HG03139 (cell line): ENCODE results near the gene TUBA4B.
A peak's percentile ranks its signal among the peaks of the same experiment; 100 is the strongest.
"Not testable (repeated sequence)": the region's sequence is repeated elsewhere in the genome, so short reads cannot be mapped to it uniquely, and the experiment has no call there.

ENCODE experiments used
- ATAC-seq: cut with Tn5 transposase; IDR thresholded peaks from one replicate; pipeline ENCODE4 v1.9.1; 2021; ENCODE audit not compliant: unreplicated experiment

The TUBA4B gene

DNA sequence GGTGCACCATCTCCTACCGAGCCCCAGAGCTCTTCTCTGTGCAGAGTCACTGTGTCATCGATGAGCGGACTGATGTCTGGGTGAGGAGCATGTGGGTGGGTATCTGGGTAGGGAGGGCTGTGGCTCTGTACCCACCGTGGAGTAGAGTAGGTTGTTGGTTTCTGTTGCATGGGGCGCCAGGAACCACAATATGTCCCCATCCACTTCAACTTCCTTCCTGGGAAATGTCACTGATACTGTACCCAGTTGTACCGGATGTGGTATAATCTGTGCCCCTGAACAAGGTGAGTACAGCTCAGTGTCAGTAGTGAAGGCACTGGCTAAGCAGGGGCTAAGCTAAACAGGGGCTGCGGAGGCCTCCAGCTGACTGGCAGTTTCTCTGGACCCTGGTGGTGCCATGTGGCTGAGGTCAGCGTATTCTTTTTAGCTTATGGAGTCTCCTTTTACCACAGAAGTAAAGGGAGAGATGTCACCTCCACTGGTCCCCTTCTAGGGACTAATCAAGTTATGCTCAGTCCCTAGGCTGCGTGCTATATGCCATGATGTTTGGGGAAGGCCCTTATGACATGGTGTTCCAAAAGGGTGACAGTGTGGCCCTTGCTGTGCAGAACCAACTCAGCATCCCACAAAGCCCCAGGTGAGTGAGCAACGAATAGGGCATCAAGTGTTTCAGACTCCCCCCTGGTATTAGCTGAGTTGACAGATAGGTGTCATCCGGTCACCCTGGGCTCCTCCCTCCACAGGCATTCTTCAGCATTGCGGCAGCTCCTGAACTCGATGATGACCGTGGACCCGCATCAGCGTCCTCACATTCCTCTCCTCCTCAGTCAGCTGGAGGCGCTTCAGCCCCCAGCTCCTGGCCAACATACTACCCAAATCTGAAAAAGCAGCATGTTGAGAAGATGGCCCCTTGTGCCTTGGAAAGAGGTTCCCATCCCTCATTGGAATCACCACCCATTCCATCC, 5.1 kb upstream of the TUBA4B start:
- ATAC-seq, result no peak

DNA sequence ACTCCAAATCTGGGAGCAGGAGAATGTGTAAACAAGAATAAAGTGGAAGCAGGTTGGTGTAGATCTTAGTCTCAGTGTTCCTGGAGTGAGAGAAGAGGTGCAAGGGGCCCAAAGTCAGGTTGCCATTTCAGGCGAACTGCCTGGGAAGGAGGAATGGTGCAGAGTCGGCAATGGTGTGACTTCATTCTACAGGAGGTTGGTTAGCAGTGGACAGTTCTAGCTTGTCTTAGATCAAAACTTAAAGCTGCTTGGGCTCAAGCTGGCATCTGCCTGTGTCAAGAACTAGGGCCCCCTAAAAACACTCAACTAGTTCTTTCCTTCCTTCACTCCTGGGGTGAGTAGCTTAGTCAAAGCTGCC, 4.2 kb upstream of the TUBA4B start:
- ATAC-seq, result no peak

DNA sequence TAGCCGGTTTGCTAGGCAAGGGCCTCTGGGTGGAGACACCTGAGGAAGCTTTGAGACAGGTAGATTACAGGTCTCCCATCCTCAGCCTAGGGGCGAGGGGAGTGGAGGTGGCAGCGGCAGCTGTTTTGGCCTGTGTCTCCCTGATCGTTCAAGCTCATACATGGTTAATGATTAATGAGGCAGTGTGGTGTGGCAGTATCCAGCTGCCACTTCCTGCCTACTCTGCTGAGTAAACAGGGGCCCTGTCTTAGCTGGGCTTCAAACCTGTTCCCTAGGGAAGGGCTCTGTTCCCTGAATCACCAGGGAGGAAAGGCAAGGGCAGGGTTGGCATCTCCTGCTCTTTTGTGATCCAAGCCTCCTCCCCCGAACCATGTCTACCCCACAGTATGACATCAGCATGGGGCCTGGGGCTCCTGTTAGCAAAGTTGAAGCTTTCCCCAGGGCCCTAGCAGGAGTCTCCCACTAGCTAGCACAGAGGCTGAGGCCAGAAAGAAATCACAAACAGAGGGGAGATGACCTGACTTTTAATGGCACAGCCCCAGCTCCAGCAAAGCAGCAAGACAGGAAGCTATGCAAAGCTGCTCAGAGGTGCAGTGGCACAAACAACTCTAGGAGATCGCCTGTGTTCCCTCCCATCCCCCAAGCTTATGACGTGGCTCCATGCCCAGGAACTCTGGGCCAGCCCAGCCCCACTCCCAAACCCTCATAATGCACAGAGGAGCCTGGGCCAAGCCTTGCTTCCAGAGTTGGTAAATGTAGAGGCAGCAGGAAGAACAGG, 3.7 kb upstream of the TUBA4B start:
- peak; percentile 38 for ATAC-seq

DNA sequence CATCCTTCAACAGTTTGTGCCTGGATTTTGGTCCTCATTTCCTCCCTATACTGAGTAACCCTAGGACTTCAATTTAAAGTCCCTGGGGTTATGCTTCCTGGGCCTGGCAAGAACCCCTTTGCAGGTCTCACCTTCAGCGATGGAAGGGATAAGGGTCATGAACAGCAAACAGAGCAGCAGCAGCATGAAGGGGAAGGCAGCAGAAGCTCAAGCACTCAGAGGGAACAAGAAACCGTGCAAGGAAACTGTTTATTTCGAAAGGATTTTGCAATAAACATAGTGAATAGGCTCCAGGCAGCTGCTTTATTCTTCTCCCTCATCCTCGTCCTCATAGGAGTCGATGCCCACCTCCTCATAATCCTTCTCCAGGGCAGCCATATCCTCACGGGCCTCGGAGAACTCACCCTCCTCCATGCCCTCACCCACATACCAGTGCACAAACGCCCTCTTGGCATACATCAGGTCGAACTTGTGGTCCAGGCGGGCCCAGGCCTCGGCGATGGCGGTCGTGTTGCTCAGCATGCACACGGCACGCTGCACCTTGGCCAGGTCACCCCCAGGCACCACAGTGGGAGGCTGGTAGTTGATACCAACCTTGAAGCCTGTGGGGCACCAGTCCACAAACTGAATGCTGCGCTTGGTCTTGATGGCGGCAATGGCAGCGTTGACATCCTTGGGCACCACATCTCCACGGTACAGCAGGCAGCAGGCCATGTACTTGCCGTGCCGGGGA, 2.8 kb upstream of the TUBA4B start:
- no peak for ATAC-seq

DNA sequence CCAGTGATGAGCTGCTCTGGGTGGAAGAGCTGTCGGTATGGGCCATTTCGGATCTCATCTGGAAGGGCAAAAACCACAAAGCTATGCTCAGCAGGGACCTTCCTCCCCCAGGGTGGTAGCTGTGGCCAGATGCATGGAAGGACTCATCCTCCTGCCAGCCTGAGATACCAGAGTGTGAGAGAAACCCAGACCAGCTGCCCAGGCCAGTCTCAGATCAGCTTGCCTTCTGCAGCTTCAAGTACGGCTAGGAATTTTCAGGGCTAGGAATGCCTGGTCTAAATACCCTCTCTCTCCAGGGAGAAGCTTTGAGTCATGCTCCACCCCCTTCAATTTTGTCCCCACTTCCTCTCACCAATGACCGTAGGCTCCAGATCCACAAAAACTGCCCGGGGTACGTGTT, 1.4 kb upstream of the TUBA4B start:
- no peak for ATAC-seq

DNA sequence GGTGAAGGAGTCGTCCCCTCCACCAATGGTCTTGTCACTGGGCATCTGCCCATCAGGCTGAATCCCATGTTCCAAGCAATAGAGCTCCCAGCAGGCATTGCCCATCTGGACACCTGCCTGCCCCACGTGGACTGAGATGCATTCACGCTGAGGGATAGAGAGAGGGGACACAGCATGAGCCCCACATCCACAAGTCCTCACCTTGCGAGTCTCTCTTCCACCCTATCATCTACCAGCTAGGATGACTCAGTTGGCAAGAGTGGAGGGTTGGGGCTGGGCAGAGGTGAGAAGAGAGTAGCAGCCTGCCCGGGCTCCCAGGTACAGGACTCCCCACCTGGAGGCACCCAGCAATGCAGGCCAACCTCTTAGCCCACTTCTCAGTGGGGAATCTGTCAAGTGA, 959 bp upstream of the TUBA4B start:
- no peak for ATAC-seq

DNA sequence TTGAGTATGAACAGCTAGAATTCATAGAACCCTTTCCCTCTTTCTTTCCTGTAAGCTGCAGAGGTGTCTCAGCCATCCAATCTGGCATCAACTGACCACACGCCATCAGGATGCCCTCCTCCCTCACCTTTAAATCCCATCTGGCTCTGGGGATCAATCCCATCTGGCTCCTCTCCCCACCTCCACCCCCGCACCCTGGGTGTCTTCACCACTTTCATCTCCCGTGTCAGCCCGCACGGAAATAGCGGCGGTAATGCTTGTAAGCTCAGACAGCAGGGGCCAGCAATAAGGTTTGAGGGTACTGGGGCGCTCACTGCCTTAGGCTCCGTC, 508 bp upstream of the TUBA4B start:
- ATAC-seq, result no peak

DNA sequence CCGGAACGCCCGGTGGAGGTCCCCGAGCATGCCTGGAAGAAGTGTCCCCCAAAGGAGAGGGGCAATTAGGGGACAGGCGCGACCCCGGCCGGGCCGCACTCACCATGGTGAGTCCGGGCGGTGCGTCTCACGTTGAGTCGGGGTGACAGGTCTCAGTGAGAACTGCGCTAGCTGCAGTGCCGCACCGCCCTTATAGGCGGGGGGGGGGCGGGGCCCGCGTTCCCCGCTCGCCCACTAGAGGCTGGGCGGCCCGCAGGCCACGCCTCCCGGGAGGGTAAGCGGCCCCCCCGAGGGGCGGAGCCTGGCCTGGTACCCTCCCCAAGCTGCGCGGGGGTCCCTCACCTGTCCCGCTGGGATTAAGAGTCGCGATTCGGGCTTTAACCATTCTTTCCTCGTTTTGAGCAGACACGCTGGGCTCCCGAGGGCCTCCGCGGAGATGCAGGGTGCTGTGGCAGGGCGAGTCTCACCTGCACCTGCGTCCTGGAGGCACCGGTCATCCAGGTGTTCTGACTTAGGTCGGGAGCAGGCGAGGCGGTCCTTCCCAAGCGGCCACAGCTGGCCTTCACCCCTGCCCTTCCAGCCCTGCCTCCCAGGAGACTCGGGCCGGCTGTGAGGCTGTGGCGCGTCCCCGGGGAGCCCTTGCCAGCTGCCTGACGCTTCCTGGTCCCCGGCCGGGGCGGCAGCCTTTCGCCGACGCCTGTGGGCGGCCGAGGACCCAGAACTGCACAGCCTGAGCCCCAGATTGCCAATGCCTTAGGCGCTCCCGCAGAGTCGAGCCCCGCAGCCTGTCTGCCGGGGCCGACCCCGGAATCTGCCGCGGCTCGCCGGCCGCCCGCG, 928 bp downstream of the TUBA4B start, which contains the start of gene TUBA4A:
Gene TUBA4A, minus strand, starts transcription at position 166 of the 837 bp plus-strand sequence. Its CDS starts 60 bp downstream, at position 106.
- peak; percentile 53 for ATAC-seq

DNA sequence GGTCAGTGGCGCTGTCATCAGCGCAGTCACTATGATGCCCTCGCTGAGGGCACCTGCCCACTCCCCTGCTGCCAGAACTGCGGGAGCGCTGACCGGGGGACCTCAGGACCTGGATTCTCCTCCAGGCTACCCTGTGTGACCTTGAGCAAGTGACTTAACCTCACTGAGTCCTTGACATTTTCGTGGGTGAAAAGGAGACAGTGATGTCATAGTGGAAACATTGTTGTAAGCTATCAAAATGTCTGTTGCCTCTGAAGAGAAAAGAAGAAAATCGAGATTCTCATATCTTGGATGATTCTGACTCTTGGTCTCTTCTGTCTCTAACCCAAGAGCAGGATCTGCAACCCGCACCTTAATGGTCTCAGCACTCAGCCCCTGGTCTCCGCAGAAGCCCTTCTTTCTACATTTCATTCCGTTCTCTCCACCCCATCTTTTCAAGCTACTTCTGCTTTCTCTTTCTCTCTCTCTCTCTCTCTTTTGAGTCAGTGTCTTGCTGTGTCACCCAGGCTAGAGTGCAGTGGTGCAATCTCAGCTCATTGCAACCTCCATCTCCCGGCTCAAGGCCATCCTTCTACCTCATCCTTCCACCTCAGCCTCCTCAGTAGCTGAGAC, 1.7 kb downstream of the TUBA4B start:
- no peak for ATAC-seq

DNA sequence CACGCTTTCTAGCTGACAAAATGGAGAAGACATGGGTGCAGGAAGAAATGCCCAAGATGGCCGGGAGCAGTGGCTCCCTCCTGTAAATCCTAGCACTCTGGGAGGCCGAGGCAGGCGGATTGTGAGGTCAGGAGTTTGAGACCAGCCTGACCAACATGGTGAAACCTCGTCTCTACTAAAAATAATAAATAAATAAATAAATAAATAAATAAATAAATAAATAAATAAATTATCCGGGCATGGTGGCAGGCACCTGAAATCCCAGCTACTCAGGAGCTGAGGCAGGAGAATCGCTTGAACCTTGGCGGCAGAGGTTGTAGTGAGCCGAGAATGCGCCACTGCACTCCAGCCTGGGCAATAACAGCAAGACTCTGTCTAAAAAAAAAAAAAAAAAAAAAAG, 5.9 kb downstream of the TUBA4B start:
- ATAC-seq, result not testable (repeated sequence)

DNA sequence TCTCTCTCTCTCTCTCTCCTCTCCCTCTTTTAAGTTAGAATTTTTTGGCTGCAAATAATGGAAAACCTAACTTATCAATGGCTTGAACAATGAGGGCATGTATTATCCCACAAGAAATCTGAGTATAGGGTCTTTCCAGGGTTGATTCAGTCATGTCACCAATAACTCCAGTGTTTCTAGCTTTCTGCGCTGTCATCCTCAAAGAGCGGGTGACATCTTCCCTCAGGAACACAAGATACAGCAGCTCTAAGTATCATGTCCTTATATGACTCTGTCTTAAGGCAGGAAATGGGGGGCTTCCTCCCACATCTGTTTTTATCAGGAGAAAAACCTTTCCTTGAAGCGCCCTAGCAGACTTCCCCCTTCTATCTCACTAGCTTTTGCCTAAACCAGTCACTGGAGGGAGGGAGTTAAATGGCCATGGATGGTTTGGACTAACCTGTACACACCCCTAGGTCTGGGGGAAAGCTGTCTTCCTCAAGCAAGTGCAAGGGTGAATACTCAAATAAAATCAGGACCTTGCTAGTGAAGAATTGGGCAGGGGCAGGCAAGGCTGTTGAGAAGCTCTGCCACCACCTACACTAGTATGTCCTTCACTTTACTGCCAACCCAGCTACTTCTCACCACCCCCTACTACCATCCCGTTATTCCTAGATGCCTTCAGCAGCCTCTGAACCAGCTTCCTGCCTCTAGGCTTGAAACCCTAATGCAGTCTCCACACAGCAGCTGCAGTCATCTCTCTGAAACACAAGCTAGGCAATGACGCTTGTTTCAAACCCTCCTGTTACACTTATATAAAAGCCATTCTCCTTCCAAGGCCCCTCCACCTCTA, 8.2 kb downstream of the TUBA4B start:
- ATAC-seq, result no peak

DNA sequence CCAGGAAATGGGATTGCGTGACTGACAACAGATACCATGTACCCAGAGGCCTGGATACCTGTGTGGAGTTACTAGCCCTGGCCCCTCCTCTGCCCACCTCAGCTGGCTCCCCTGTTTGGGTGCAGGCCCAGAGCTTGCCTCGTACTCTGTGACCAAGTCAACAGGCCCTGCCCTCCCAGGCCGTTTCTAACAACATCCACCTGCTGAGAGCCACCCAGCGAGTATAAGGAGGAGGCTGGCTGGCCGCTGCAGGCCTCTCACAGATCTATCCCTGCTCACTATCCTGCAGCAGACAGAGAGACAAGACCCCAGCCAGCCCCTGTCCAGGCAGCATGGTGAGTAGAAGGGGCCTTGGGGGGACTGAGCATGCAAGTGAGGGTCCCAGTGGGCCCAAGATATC, 13.2 kb downstream of the TUBA4B start:
- no peak for ATAC-seq

DNA sequence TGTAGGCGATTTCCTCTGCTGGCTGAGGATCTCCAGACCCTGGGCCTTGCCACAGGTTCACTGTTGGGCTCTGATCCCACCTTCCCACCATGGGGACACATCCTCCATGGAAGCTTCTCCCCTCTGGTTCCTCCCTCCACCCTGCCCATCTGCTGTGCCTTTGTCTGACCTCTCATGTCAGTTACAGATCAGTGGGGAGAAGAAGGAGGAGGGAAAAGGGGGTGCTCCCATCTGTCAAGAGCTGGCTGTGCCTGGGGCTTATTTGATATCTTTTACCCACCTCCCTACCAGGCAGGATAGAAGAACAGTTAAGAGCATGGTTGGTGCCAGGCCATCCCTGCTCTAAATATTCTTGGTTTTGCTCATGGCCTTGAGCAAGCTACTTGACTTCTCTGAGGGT, 13.8 kb downstream of the TUBA4B start:
- no peak for ATAC-seq

DNA sequence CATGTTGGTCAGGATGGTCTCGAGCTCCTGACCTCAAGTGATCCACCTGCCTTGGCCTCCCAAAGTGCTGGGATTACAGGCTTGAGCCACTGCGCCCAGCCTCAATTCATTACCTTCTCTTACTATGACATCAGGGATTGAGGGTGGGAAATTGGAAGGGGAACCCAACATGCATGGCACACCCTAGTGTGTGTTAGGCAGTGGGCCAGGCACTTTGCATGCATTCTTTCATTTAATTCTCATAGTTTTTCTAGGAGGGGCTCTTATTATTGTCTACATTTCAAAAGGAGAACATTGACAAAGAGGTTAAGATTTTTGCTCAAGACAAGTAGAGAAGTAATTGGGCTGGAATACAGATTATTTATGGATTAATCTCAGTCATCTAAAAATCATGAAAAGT, 15.3 kb downstream of the TUBA4B start:
- ATAC-seq, result no peak

DNA sequence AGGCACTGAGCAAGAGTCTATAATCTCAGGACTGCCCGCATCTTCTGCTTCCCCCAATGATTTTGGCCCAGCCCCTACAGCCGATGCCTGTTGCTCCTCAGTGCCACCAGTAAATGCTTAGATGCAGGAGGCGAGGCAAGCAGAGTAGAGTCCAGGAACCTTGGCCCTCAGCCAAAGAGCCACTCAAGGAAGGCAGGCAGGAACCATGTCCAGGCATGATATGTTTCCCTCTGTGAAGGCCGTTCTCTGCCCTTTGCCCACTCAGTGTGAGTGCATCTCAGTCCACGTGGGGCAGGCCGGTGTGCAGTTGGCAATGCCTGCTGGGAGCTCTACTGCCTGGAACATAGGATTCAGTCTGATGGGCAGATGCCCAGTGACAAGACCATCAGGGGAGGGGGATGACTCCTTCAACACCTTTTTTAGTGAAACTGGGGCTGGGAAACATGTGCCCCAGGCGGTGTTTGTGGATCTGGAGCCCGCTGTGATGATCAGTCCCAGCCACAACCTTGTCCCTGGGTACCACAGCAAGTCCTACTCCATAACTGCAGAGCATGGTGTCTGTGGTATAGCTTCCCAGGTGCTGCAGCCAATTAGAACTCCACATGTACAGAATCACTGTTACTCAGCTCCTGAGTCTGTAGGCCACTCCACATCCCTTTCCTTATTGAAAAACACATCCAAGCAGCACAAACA, 16.5 kb downstream of the TUBA4B start:
- no peak for ATAC-seq

DNA sequence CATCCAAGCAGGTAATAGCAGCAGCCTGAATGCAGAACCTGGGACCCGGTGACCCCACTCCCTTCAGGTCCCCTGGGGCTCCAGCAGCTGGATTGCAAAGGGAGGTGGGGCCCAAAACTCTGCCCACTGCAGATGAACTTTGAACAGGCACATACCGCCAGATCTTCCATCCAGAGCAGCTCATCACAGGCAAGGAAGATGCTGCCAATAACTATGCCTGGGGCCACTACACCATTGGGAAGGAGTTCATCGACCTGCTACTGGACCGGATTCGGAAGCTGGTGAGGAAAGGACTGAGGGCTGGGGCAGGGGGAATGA, 17.0 kb downstream of the TUBA4B start:
- ATAC-seq, result no peak

DNA sequence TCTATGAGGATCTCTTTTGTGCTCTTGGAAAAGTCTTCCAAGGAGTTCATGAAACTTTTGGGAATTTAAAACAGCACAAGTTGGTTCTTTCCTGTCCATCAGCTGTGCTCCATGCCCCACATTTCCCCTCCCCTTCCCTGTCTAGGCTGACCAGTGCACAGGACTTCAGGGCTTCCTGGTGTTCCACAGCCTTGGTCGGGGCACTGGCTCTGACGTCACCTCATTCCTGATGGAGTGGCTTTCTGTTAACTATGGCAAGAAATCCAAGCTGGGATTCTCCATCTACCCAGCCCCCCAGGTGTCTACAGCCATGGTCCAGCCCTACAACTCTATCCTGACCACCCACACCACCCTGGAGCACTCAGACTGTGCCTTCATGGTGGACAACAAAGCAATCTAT, 18.0 kb downstream of the TUBA4B start:
- ATAC-seq, result no peak

DNA sequence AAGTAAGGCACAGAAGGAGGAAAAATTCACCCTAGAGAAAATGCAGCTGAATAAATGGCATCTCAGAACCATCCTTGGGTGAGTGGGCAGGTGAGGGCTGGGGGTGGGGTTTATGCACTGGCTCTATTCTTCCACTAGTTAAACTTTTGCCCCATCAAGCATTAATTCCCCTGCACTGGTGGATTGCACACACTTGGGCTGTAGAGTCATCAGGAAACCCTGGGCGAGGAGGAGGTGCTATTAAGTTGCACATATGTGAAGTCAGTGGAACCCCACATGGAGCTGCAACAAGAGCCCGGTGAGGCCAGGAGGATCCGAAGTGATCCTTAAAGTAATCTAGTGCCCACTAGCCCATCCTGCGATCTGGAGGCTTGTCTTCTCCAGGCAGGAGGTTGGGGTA, 19.3 kb downstream of the TUBA4B start:
- no peak for ATAC-seq

DNA sequence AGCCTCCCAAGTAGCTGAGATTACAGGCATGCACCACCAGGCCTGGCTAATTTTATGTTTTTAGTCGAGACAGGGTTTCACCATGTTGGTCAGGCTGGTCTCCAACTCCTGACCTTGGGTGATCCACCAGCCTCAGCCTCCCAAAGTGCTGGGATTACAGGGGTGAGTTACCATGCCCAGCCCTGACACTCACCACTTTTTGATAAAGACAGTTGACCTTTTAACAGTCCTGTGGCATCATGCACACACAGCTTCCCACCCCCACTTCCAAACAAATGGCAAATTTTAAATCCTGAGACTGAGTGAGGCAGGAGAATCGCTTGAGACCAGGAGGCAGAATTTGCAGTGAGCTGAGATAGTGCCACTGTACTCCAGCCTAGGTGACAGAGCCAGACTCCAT, 20.0 kb downstream of the TUBA4B start:
- ATAC-seq, result no peak
